Thyroid gland (tissue), 4 donors: ENCODE results near the gene NSMCE4A.

ENCODE experiments used
- POLR2A ChIP-seq, 2 donors: fragments of 450-650 bp; IDR thresholded peaks; one replicate each; pipeline ENCODE4 v1.6.1; 2017; ENCODE audit warnings: antibody characterized with exemption in 2 of 2, mild to moderate bottlenecking in 2 of 2, moderate library complexity in 1 of 2
- TF ChIP-seq, protein P1 (sequence below), 6 experiments: fragments of 200-600 bp in 3 of 6; fragments of 450-650 bp in 3 of 6; sonication (generic) in 3 of 6; IDR thresholded peaks; one replicate each; pipeline ENCODE4 v1.5.1; 2016 to 2019; ENCODE audit warnings: antibody characterized with exemption in 6 of 6, mild to moderate bottlenecking in 2 of 6, inconsistent platforms in 1 of 6, moderate library complexity in 1 of 6

GRCh38 chr10:122007415-122007814 is 32.4 kb upstream of the NSMCE4A start:
- TF ChIP-seq, protein P1, sequence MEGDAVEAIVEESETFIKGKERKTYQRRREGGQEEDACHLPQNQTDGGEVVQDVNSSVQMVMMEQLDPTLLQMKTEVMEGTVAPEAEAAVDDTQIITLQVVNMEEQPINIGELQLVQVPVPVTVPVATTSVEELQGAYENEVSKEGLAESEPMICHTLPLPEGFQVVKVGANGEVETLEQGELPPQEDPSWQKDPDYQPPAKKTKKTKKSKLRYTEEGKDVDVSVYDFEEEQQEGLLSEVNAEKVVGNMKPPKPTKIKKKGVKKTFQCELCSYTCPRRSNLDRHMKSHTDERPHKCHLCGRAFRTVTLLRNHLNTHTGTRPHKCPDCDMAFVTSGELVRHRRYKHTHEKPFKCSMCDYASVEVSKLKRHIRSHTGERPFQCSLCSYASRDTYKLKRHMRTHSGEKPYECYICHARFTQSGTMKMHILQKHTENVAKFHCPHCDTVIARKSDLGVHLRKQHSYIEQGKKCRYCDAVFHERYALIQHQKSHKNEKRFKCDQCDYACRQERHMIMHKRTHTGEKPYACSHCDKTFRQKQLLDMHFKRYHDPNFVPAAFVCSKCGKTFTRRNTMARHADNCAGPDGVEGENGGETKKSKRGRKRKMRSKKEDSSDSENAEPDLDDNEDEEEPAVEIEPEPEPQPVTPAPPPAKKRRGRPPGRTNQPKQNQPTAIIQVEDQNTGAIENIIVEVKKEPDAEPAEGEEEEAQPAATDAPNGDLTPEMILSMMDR (IDR thresholded peaks at IDR 0.05), result no peak
- TF ChIP-seq POLR2A (IDR thresholded peaks at IDR 0.05), result no peak
